GM23338 (cell line): Measurements from ENCODE around the gene SRGAP3. TPM values are rescaled to one million over a fixed set of nuclear protein-coding genes. Genes with fewer than 3 reads are reported as not detected.
A peak's percentile ranks its signal among the peaks of the same experiment; 100 is the strongest.

Source experiments
- ATAC-seq: fragments of 200-7000 bp; cut with Tn5 transposase; 3 replicates; pipeline ENCODE4 v1.9.1; 2020
- DNase-seq: peaks from one replicate; pipeline ENCODE4 v3.0.0-alpha.2; 2015; ENCODE audit warnings: low spot score
- H2AFZ ChIP-seq: fragments of 200-600 bp; sonication (generic); 2 replicates; pipeline ENCODE4 v1.8.0; 2016; ENCODE audit warnings: antibody characterized with exemption, mild to moderate bottlenecking, moderate library complexity
- H3F3A ChIP-seq: fragments of 200-600 bp; sonication (generic); replicated peaks from 2 replicates; pipeline ENCODE4 v1.8.0; 2017; ENCODE audit warnings: antibody characterized with exemption, mixed run types, low read depth
- H3K27ac ChIP-seq: fragments of 200-600 bp; sonication (generic); 2 replicates; pipeline ENCODE4 v1.6.1; 2016; ENCODE audit warnings: low read depth
- H3K27me3 ChIP-seq: fragments of 200-600 bp; sonication (generic); 2 replicates; pipeline ENCODE4 v1.8.0; 2016; ENCODE audit warnings: mild to moderate bottlenecking, mixed run types, moderate library complexity; ENCODE audit not compliant: insufficient read depth
- H3K36me3 ChIP-seq: fragments of 200-600 bp; sonication (generic); 2 replicates; pipeline ENCODE4 v1.8.0; 2016; ENCODE audit warnings: mild to moderate bottlenecking; ENCODE audit not compliant: insufficient read depth
- H3K4me1 ChIP-seq: fragments of 200-600 bp; sonication (generic); 2 replicates; pipeline ENCODE4 v1.8.0; 2016; ENCODE audit warnings: mild to moderate bottlenecking, moderate library complexity; ENCODE audit not compliant: insufficient read depth
- H3K4me2 ChIP-seq: fragments of 200-600 bp; sonication (generic); 2 replicates; pipeline ENCODE4 v1.7.1; 2017; ENCODE audit warnings: mixed run types
- H3K4me3 ChIP-seq: fragments of 200-600 bp; sonication (generic); 2 replicates; pipeline ENCODE4 v1.6.1; 2016; ENCODE audit warnings: mixed run types
- H3K79me2 ChIP-seq: fragments of 200-600 bp; sonication (generic); replicated peaks from 2 replicates; pipeline ENCODE4 v1.8.0; 2017; ENCODE audit warnings: mild to moderate bottlenecking; ENCODE audit not compliant: insufficient read depth
- H3K9me2 ChIP-seq: fragments of 200-600 bp; sonication (generic); 2 replicates; pipeline ENCODE4 v1.8.0; 2017; ENCODE audit not compliant: insufficient read depth
- H4K20me1 ChIP-seq: fragments of 200-600 bp; sonication (generic); replicated peaks from 2 replicates; pipeline ENCODE4 v1.8.0; 2017; ENCODE audit warnings: mild to moderate bottlenecking; ENCODE audit not compliant: insufficient read depth
- H3K27ac Mint-ChIP-seq: 2 replicates; pipeline ENCODE4 v1.8.0; 2020; ENCODE audit warnings: inconsistent platforms, mild to moderate bottlenecking, moderate library complexity, mixed read lengths
- H3K27me3 Mint-ChIP-seq: 3 replicates; pipeline ENCODE4 v1.8.0; 2022; ENCODE audit warnings: low read depth, mild to moderate bottlenecking, moderate library complexity, mixed read lengths, inconsistent platforms; ENCODE audit not compliant: insufficient read depth, poor library complexity
- H3K36me3 Mint-ChIP-seq: 3 replicates; pipeline ENCODE4 v1.8.0; 2021; ENCODE audit warnings: low read depth, mild to moderate bottlenecking, inconsistent platforms, moderate library complexity, mixed read lengths
- H3K4me1 Mint-ChIP-seq: 3 replicates; pipeline ENCODE4 v1.8.0; 2020; ENCODE audit warnings: mild to moderate bottlenecking, inconsistent platforms, mixed read lengths
- H3K4me3 Mint-ChIP-seq: 3 replicates; pipeline ENCODE4 v1.8.0; 2021; ENCODE audit warnings: moderate library complexity, mild to moderate bottlenecking, inconsistent platforms, mixed read lengths
- H3K9me3 Mint-ChIP-seq: 3 replicates; pipeline ENCODE4 v1.8.0; 2020; ENCODE audit warnings: moderate library complexity, mild to moderate bottlenecking, inconsistent platforms, mixed read lengths
- CREB1 ChIP-seq: fragments of 250-450 bp; sonication (Bioruptor Pico); IDR thresholded peaks from 2 replicates; pipeline ENCODE4 v1.5.0; 2020; ENCODE audit warnings: low read depth, mild to moderate bottlenecking, moderate library complexity
- CTCF ChIP-seq, 2 experiments: fragments of 200-600 bp in 1 of 2; sonication (generic) in 1 of 2; conservative IDR thresholded peaks; 2 replicates each; pipeline versions ENCODE4 v1.5.1 to v1.6.1; 2016 to 2017; ENCODE audit warnings: antibody characterized with exemption in 2 of 2, low read depth in 2 of 2, mild to moderate bottlenecking in 2 of 2, moderate library complexity in 1 of 2
- ETS1 ChIP-seq: IDR thresholded peaks from 2 replicates; pipeline ENCODE4 v1.6.1; 2016; ENCODE audit warnings: antibody characterized with exemption
- EZH2 ChIP-seq: fragments of 200-600 bp; sonication (generic); IDR thresholded peaks from one replicate; pipeline ENCODE4 v1.8.0; 2017; ENCODE audit warnings: antibody characterized with exemption, mild to moderate bottlenecking, low read depth; ENCODE audit not compliant: unreplicated experiment
- EZH2phosphoT487 ChIP-seq: fragments of 200-600 bp; sonication (generic); IDR thresholded peaks from one replicate; pipeline ENCODE4 v1.8.1; 2018; ENCODE audit warnings: antibody characterized with exemption; ENCODE audit not compliant: unreplicated experiment
- JUNB ChIP-seq: IDR thresholded peaks from one replicate; pipeline ENCODE4 v1.6.1; 2016; ENCODE audit warnings: antibody characterized with exemption; ENCODE audit not compliant: unreplicated experiment
- NANOG ChIP-seq: IDR thresholded peaks from 2 replicates; pipeline ENCODE4 v1.6.1; 2016; ENCODE audit warnings: antibody characterized with exemption, borderline replicate concordance
- POLR2AphosphoS5 ChIP-seq: IDR thresholded peaks from 2 replicates; pipeline ENCODE4 v1.6.1; 2016; ENCODE audit warnings: antibody characterized with exemption, low read depth
- REST ChIP-seq: IDR thresholded peaks from one replicate; pipeline ENCODE4 v1.6.1; 2018; ENCODE audit warnings: antibody characterized with exemption; ENCODE audit not compliant: unreplicated experiment
- STAT1 ChIP-seq: IDR thresholded peaks from one replicate; pipeline ENCODE4 v1.6.1; 2016; ENCODE audit warnings: antibody characterized with exemption; ENCODE audit not compliant: unreplicated experiment
- ZNF114 ChIP-seq: fragments of 250-450 bp; sonication (Bioruptor Pico); IDR thresholded peaks from 2 replicates; pipeline ENCODE4 v1.5.0; 2020; ENCODE audit warnings: mild to moderate bottlenecking, moderate library complexity
- ZNF331 ChIP-seq: fragments of 250-450 bp; sonication (Bioruptor Pico); IDR thresholded peaks from 2 replicates; pipeline ENCODE4 v1.5.0; 2020; ENCODE audit warnings: low read depth, mild to moderate bottlenecking, moderate library complexity
- polyA plus RNA-seq: library from polyadenylated mRNA; unstranded; fragments of >200 nt; fragmentation: Nextera tagmentation; extraction: Ambion mirVana; gene quantifications from 2 replicates; pipeline ENCODE4 v1.2.1, GENCODE V29; 2016
- total RNA-seq: library from RNA; depleted of rRNA; stranded (reverse); fragments of >200 nt; shearing (Covaris generic); gene quantifications from 2 replicates; pipeline ENCODE4 v1.2.3, GENCODE V29; 2014

Gene SRGAP3
- total and polyA plus RNA-seq, 2 experiments from 2014 or later = 6.4 to 9.4 TPM

- no peak for TF ChIP-seq REST
- TF ChIP-seq NANOG = no peak
- TF ChIP-seq ZNF331 (CRISPR knock-in tag) = no peak
- no peak for TF ChIP-seq POLR2AphosphoS5
- TF ChIP-seq ETS1 = no peak
These were observed 48.2 kb downstream of the SRGAP3 start (continued) for GRCh38 chr3:9201266-9201665.

GRCh38 chr3:9199775-9200174 is 49.7 kb downstream of the SRGAP3 start:
- Mint-ChIP-seq H3K27ac (no peak overlapping the region), H3K36me3 (no peaks in the 10 kb centered on the region), H3K4me1 (peaks cover 57% of the 10 kb centered on the region), H3K4me3 (no peak overlapping the region), H3K9me3 (no peaks in the 10 kb centered on the region; the same call in 2 of the 3 replicates), H3K27me3 (peaks cover 7% of the 10 kb centered on the region)
- TF ChIP-seq ZNF114 (CRISPR knock-in tag) (no peak), STAT1 (no peak), JUNB (no peak)
- DNase-seq (no peak), ATAC-seq (no peak)
- Histone ChIP-seq H3K27ac (no peak overlapping the region), H3K4me3 (no peak overlapping the region), H3K79me2 (no peaks in the 10 kb centered on the region), H3K9me2 (peaks cover 13% of the 10 kb centered on the region; the same call in 1 of the 2 replicates), H3K4me2 (no peak overlapping the region), H3K27me3 (no peaks in the 10 kb centered on the region), H2AFZ (no peak overlapping the region), H3K36me3 (no peaks in the 10 kb centered on the region), H3K4me1 (peaks cover 49% of the 10 kb centered on the region), H3F3A (no peaks in the 10 kb centered on the region), H4K20me1 (no peaks in the 10 kb centered on the region)

GRCh38 chr3:9198899-9199335 is 50.5 kb downstream of the SRGAP3 start:
- DNase-seq (no peak), ATAC-seq (no peak; the same call in 2 of the 3 replicates)
- no peak overlapping the region for H2AFZ ChIP-seq
- no peaks in the 10 kb centered on the region for H3K27me3 ChIP-seq
- peaks cover 49% of the 10 kb centered on the region for H3K4me1 Mint-ChIP-seq
- peaks cover 13% of the 10 kb centered on the region; the same call in 1 of the 2 replicates for H3K9me2 ChIP-seq
- no peaks in the 10 kb centered on the region; the same call in 2 of the 3 replicates for H3K9me3 Mint-ChIP-seq
- H3K36me3 Mint-ChIP-seq = no peaks in the 10 kb centered on the region
- no peaks in the 10 kb centered on the region for H3F3A ChIP-seq
- H3K27me3 Mint-ChIP-seq = peaks cover 7% of the 10 kb centered on the region
- no peak overlapping the region for H3K4me3 ChIP-seq
- no peaks in the 10 kb centered on the region for H4K20me1 ChIP-seq
- no peak overlapping the region for H3K27ac ChIP-seq
- H3K4me2 ChIP-seq = peak overlapping the region; percentile 4; the same call in 1 of the 2 replicates
- no peaks in the 10 kb centered on the region for H3K36me3 ChIP-seq
- peaks cover 44% of the 10 kb centered on the region for H3K4me1 ChIP-seq
- no peak overlapping the region for H3K4me3 Mint-ChIP-seq
- H3K79me2 ChIP-seq = no peaks in the 10 kb centered on the region
- H3K27ac Mint-ChIP-seq = no peak overlapping the region
- TF ChIP-seq REST (no peak), EZH2 (no peak), JUNB (no peak), STAT1 (no peak), CREB1 (no peak), ZNF114 (CRISPR knock-in tag) (no peak), EZH2phosphoT487 (no peak), POLR2AphosphoS5 (no peak), CTCF (conservative IDR thresholded peaks at IDR 0.05; ENCODE audit: low read depth in 2 of 2) (no peak)
